ENCODE measurements around the gene EEF1AKMT3. TPM values are rescaled to one million over a fixed set of nuclear protein-coding genes. Genes with fewer than 3 reads are reported as not detected.

The EEF1AKMT3 gene
- total and polyA plus RNA-seq, 2 of the 4 experiments (the other 2 are of a cell fraction) = 3.2 to 8.1 TPM

DNA sequence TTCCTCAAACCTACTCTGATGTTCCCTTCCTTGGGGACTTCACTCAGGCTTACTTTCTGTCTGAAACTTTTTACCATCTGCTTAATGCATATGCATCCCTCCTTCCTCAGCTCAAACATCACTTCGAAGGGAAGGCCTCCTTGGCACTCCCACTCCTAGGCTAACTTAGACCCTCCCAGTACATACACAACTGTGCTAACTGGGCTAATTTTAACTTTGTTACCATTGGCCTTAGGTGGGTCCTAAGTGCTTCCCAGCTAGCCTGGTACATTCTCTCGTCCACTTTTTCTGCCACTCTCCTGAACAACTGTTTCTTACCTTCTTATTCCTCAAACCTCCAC is 3.8 kb downstream of the EEF1AKMT3 start:
- H4K8ac ChIP-seq (ENCODE audit: low read depth in 2 of 2, low read length in 2 of 2) = no peak overlapping the region
- no TSS peak for BruUV-seq (replicated peaks)
- H3K9me3 ChIP-seq (ENCODE audit: control insufficient read depth, insufficient read depth, low read length) = no peaks in the 10 kb centered on the region
- ChIA-PET CTCF (no interaction called here), POLR2A (ENCODE audit: unreplicated experiment) (no interaction called here)
- no peak overlapping the region for H2AFZ ChIP-seq (replicated peaks; ENCODE audit: low read length, poor library complexity)
- no peak overlapping the region for H3K23ac ChIP-seq (ENCODE audit: low read depth, low read length)
- peaks cover 10 to 23% of the 10 kb centered on the region in 2 experiments; a peak in 3 of 4 replicates for H3K79me1 ChIP-seq (ENCODE audit: low read depth in 1 of 2, low read length in 2 of 2)
- TF ChIP-seq, protein P1, sequence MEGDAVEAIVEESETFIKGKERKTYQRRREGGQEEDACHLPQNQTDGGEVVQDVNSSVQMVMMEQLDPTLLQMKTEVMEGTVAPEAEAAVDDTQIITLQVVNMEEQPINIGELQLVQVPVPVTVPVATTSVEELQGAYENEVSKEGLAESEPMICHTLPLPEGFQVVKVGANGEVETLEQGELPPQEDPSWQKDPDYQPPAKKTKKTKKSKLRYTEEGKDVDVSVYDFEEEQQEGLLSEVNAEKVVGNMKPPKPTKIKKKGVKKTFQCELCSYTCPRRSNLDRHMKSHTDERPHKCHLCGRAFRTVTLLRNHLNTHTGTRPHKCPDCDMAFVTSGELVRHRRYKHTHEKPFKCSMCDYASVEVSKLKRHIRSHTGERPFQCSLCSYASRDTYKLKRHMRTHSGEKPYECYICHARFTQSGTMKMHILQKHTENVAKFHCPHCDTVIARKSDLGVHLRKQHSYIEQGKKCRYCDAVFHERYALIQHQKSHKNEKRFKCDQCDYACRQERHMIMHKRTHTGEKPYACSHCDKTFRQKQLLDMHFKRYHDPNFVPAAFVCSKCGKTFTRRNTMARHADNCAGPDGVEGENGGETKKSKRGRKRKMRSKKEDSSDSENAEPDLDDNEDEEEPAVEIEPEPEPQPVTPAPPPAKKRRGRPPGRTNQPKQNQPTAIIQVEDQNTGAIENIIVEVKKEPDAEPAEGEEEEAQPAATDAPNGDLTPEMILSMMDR (conservative IDR thresholded peaks at IDR 0.05; ENCODE audit: low read depth, low read length) = no peak
- TF ChIP-seq POLR2A (IDR thresholded peaks at IDR 0.05; ENCODE audit: low read depth, low read length) (no peak), RAD21 (IDR thresholded peaks at IDR 0.05; ENCODE audit: low read length) (no peak), MAFK (IDR thresholded peaks at IDR 0.05; ENCODE audit: low read depth, low read length) (no peak), BHLHE40 (IDR thresholded peaks at IDR 0.05; ENCODE audit: low read depth, low read length) (no peak), CEBPB (IDR thresholded peaks at IDR 0.05; ENCODE audit: low read depth, low read length) (no peak), MAZ (IDR thresholded peaks at IDR 0.05; ENCODE audit: borderline replicate concordance, low read depth, low read length) (no peak), CHD1 (IDR thresholded peaks at IDR 0.05; ENCODE audit: low read depth, low read length) (no peak), RFX5 (IDR thresholded peaks at IDR 0.05; ENCODE audit: low read depth, low read length) (no peak), RCOR1 (IDR thresholded peaks at IDR 0.05; ENCODE audit: insufficient replicate concordance, low read length) (no peak)
- TF ChIP-seq, protein P2, sequence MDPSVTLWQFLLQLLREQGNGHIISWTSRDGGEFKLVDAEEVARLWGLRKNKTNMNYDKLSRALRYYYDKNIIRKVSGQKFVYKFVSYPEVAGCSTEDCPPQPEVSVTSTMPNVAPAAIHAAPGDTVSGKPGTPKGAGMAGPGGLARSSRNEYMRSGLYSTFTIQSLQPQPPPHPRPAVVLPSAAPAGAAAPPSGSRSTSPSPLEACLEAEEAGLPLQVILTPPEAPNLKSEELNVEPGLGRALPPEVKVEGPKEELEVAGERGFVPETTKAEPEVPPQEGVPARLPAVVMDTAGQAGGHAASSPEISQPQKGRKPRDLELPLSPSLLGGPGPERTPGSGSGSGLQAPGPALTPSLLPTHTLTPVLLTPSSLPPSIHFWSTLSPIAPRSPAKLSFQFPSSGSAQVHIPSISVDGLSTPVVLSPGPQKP (IDR thresholded peaks at IDR 0.05; ENCODE audit: borderline replicate concordance, low read depth, low read length) = no peak
- TF ChIP-seq, protein P3, sequence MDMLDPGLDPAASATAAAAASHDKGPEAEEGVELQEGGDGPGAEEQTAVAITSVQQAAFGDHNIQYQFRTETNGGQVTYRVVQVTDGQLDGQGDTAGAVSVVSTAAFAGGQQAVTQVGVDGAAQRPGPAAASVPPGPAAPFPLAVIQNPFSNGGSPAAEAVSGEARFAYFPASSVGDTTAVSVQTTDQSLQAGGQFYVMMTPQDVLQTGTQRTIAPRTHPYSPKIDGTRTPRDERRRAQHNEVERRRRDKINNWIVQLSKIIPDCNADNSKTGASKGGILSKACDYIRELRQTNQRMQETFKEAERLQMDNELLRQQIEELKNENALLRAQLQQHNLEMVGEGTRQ (IDR thresholded peaks at IDR 0.05; ENCODE audit: low read depth, low read length) = no peak
- in situ Hi-C loops (cut with MboI; ENCODE audit: low sequenced_read_pairs) = no loop called here
- no peak overlapping the region for H3K27ac ChIP-seq (ENCODE audit: insufficient read depth, low read length)
- dilution Hi-C loops (cut with HindIII; ENCODE audit: low sequenced_read_pairs, unreplicated experiment) = no loop called here
- H2BK5ac ChIP-seq (ENCODE audit: low read depth, low read length, poor library complexity, severe bottlenecking) = no peak overlapping the region
- H2BK120ac ChIP-seq (ENCODE audit: low read depth, low read length) = no peak overlapping the region
- ATAC-seq (ENCODE audit: low read depth) = no peak
- peaks cover 6% of the 10 kb centered on the region for H3K36me3 ChIP-seq (ENCODE audit: control insufficient read depth, insufficient read depth, low read length)
- no peak overlapping the region for H2AK9ac ChIP-seq (replicated peaks; ENCODE audit: low read depth, low read length, poor library complexity)
- no peaks in the 10 kb centered on the region for H3K27me3 ChIP-seq (ENCODE audit: control insufficient read depth, insufficient read depth, low read length)
- no peak overlapping the region for H2BK20ac ChIP-seq (ENCODE audit: low read depth, low read length)
- intact Hi-C loops (cut with micrococcal nuclease) = no loop called here
- no peak overlapping the region for H2AK5ac ChIP-seq (ENCODE audit: low read depth, low read length)
- H3K56ac ChIP-seq (ENCODE audit: extremely low read depth, insufficient read depth, low read length) = no peak overlapping the region
- no peak overlapping the region for H4K91ac ChIP-seq (ENCODE audit: insufficient read depth, low read depth, low read length)
- no CpG with 5 or more reads among the region's 2 CpGs for WGBS, 2 experiments (ENCODE audit: extremely low coverage in 2 of 2, insufficient read length in 1 of 2)
- H3K18ac ChIP-seq (ENCODE audit: low read depth, low read length) = no peak overlapping the region
- no peak overlapping the region for H3K4ac ChIP-seq (ENCODE audit: low read depth, low read length)
- H3K14ac ChIP-seq (replicated peaks; ENCODE audit: low read depth, low read length) = no peak overlapping the region
- no peaks in the 10 kb centered on the region for H4K20me1 ChIP-seq (ENCODE audit: insufficient read depth, low read length)
- H3K4me3 ChIP-seq (ENCODE audit: insufficient read depth, low read depth, low read length) = no peak overlapping the region
- H2BK15ac ChIP-seq (ENCODE audit: low read depth, low read length) = no peak overlapping the region
- no peak overlapping the region for H4K5ac ChIP-seq (ENCODE audit: low read depth, low read length)
- H3K4me2 ChIP-seq (ENCODE audit: low read depth, low read length) = no peak overlapping the region
- H3K4me1 ChIP-seq (ENCODE audit: control insufficient read depth, insufficient read depth, low read length) = 0 out of 2 replicates have a peak, but pooled peaks cover 2% of the 10 kb centered on the region
- no peak for DNase-seq
- no peak overlapping the region for H3K9ac ChIP-seq (ENCODE audit: low read depth, low read length)
- H3K9me1 ChIP-seq (ENCODE audit: insufficient read depth, low read length) = peaks cover 5% of the 10 kb centered on the region; the same call in 1 of the 2 replicates
